GM19395 (cell line): ENCODE results near the gene GSG1L.

Experiments
- ATAC-seq: cut with Tn5 transposase; IDR thresholded peaks from one replicate; pipeline ENCODE4 v1.9.1; 2021; ENCODE audit warnings: mild to moderate bottlenecking, moderate library complexity; ENCODE audit not compliant: unreplicated experiment

Gene GSG1L

GRCh38 chr16:27780468-27781194, 282.9 kb downstream of the GSG1L start:
- ATAC-seq = no peak

- no peak for ATAC-seq
Observed at GRCh38 chr16:27779641-27780164, 283.8 kb downstream of the GSG1L start.

- ATAC-seq = no peak
Observed at GRCh38 chr16:27778926-27779570, 284.5 kb downstream of the GSG1L start.

- ATAC-seq = no peak
Observed at GRCh38 chr16:27778171-27778925, 285.2 kb downstream of the GSG1L start.

GRCh38 chr16:27777527-27777926, 286.0 kb downstream of the GSG1L start:
- no peak for ATAC-seq

- ATAC-seq = no peak
Observed at GRCh38 chr16:27776556-27777225, 286.8 kb downstream of the GSG1L start.

- ATAC-seq = no peak
Observed at GRCh38 chr16:27775254-27775653, 288.3 kb downstream of the GSG1L start.

GRCh38 chr16:27774779-27775178, 288.7 kb downstream of the GSG1L start:
- ATAC-seq = no peak

GRCh38 chr16:27773344-27773743, 290.2 kb downstream of the GSG1L start:
- ATAC-seq = no peak

GRCh38 chr16:27772093-27772825, 291.3 kb downstream of the GSG1L start:
- ATAC-seq = no peak

- ATAC-seq = no peak
Observed at GRCh38 chr16:27771201-27771910, 292.2 kb downstream of the GSG1L start.

GRCh38 chr16:27770271-27771196, 293.0 kb downstream of the GSG1L start:
- no peak for ATAC-seq

- ATAC-seq = no peak
Observed at GRCh38 chr16:27769561-27770255, 293.8 kb downstream of the GSG1L start.

GRCh38 chr16:27768651-27769272, 294.8 kb downstream of the GSG1L start:
- ATAC-seq = no peak

GRCh38 chr16:27767971-27768591, 295.4 kb downstream of the GSG1L start:
- ATAC-seq = no peak

GRCh38 chr16:27767081-27767480, 296.4 kb downstream of the GSG1L start:
- ATAC-seq = no peak

- ATAC-seq = no peak
Observed at GRCh38 chr16:27766236-27766925, 297.1 kb downstream of the GSG1L start.
